Measurements from ENCODE around the gene OTX1.

GRCh38 chr2:63064661-63065060 lies 14.0 kb downstream of the OTX1 start:
- no peak for TF ChIP-seq POLR2A (IDR thresholded peaks at IDR 0.05)
- no peak for TF ChIP-seq CTCF (IDR thresholded peaks at IDR 0.05 in 8 of 11, conservative IDR thresholded peaks at IDR 0.05 in 3 of 11)
- no peak for TF ChIP-seq POLR2AphosphoS5 (IDR thresholded peaks at IDR 0.05)

All from spleen (tissue), 7 donors.